Nephron (organoid): ENCODE results near the gene KLHL42.

Source experiments
- H3K27ac Mint-ChIP-seq, 3 experiments: 2 replicates each; pipeline ENCODE4 v1.8.0; 2020; ENCODE audit warnings: mixed read lengths in 3 of 3, mild to moderate bottlenecking in 2 of 3, moderate library complexity in 1 of 3
- H3K27me3 Mint-ChIP-seq: 2 replicates; pipeline ENCODE4 v1.8.0; 2021; ENCODE audit warnings: low read depth, mild to moderate bottlenecking, moderate library complexity, mixed read lengths
- H3K36me3 Mint-ChIP-seq: 2 replicates; pipeline ENCODE4 v1.8.0; 2020; ENCODE audit warnings: low read depth, mixed read lengths
- H3K4me1 Mint-ChIP-seq: 2 replicates; pipeline ENCODE4 v1.8.0; 2020; ENCODE audit warnings: mixed read lengths
- H3K4me3 Mint-ChIP-seq, 3 experiments: 2 replicates each; pipeline ENCODE4 v1.8.0; 2020; ENCODE audit warnings: mild to moderate bottlenecking in 3 of 3, mixed read lengths in 3 of 3, moderate library complexity in 2 of 3
- H3K9me3 Mint-ChIP-seq: 2 replicates; pipeline ENCODE4 v1.8.0; 2020; ENCODE audit warnings: mixed read lengths
- TF ChIP-seq, protein P1 (sequence below), 3 experiments: fragments of 200-600 bp; sonication (generic); IDR thresholded peaks; one replicate each; pipeline ENCODE4 v1.5.0; 2021; ENCODE audit warnings: antibody characterized with exemption in 3 of 3; ENCODE audit not compliant: unreplicated experiment in 3 of 3

Gene KLHL42

DNA sequence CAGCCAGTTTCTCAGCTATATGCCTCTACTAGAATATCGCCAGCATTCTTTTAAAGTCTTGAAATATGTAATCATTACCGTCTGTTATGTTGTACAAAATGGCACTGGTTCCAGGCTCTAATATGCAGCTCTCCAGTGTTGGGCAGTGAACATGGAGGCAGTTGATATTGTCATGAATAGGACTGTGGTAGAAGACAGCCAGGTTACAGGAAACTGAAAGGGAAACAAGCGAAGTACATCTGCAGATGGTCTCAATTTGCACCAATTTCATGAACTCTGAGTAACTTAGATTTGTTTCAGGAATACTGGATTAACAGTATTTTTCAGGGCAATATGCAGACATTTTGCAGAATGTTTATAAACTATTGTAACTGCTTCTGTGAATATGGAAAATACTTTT, 13.4 kb upstream of the KLHL42 start:
- Mint-ChIP-seq H3K27me3 (no peaks in the 10 kb centered on the region), H3K4me3 (no peak overlapping the region), H3K9me3 (no peaks in the 10 kb centered on the region), H3K36me3 (peaks cover 3% of the 10 kb centered on the region), H3K4me1 (no peaks in the 10 kb centered on the region), H3K27ac (no peak overlapping the region)
- TF ChIP-seq, protein P1, sequence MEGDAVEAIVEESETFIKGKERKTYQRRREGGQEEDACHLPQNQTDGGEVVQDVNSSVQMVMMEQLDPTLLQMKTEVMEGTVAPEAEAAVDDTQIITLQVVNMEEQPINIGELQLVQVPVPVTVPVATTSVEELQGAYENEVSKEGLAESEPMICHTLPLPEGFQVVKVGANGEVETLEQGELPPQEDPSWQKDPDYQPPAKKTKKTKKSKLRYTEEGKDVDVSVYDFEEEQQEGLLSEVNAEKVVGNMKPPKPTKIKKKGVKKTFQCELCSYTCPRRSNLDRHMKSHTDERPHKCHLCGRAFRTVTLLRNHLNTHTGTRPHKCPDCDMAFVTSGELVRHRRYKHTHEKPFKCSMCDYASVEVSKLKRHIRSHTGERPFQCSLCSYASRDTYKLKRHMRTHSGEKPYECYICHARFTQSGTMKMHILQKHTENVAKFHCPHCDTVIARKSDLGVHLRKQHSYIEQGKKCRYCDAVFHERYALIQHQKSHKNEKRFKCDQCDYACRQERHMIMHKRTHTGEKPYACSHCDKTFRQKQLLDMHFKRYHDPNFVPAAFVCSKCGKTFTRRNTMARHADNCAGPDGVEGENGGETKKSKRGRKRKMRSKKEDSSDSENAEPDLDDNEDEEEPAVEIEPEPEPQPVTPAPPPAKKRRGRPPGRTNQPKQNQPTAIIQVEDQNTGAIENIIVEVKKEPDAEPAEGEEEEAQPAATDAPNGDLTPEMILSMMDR (IDR thresholded peaks at IDR 0.05; ENCODE audit: unreplicated experiment in 3 of 3): no peak

DNA sequence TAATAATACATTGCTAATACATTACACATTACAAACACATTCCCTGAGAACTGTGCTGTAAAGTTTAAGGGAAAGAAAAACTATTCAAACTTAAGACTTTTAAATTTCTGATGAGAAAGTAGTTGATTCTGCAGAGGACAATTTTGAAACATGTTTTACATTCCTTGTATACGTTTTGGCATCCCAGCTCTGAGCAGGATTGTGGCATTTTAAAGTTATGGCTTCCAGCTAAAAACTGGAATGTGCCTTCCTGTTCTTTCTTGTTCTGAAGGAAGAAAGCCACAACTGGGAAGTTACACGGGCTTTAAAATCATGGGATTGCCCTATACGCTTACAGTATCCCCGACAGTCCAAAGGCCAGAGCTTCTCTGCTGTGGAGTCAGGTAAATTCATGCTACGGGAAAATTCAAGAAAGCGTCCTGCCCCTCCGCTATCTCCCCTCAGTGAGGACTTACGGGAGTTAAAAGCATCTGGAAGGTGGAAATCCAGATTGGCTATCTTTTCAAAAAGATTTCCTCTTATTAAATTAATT, 10.8 kb upstream of the KLHL42 start:
- TF ChIP-seq, protein P1 (IDR thresholded peaks at IDR 0.05; ENCODE audit: unreplicated experiment in 3 of 3): no peak
- H3K36me3 Mint-ChIP-seq: no peaks in the 10 kb centered on the region

DNA sequence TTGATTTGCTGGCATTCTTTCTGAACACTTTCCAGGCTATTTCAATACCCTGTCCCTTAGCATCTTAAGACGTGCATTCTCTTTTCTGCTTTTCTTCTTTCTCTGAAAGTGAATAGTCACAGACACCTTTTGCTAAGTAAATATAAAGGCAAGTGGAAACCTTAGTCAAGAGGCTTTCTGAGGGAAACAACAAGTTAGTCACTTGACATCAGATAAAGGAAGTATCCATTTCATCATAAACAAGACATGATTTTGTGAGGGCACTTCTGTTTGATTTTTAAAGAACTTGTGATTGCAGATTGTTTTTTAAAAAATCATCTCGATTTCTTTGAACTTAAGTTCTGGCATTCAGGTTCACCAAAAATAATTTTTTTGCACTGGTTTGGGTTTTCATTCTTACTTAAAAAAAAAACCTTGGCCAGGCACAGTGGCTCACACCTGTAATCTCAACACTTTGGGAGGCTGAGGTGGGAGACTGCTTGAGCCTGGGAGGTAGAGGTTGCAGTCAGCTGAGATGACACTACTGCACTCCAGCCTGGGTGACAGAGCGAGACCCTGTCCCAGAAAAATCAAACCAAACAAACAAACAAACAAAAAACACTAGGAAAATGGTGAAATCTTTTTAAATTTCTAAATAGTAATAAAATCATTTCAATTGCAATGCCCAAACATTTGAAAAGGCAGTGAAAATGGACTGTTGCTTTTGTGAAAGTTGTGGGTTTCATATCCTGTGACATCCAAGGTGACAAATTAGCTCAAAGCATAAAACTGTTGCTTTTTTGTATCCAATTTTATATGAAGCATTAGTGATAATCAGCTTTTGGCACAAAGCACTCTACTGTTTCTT, 8.3 kb upstream of the KLHL42 start:
- Mint-ChIP-seq H3K36me3 (no peaks in the 10 kb centered on the region), H3K27me3 (no peaks in the 10 kb centered on the region), H3K4me3 (no peak overlapping the region), H3K4me1 (no peaks in the 10 kb centered on the region), H3K27ac (no peak overlapping the region), H3K9me3 (no peaks in the 10 kb centered on the region)
- TF ChIP-seq, protein P1 (IDR thresholded peaks at IDR 0.05; ENCODE audit: unreplicated experiment in 3 of 3): no peak

More for the DNA sequence above, 10.8 kb upstream of the KLHL42 start:
- no peaks in the 10 kb centered on the region for H3K9me3 Mint-ChIP-seq
- H3K27me3 Mint-ChIP-seq: no peaks in the 10 kb centered on the region
- H3K4me3 Mint-ChIP-seq: no peak overlapping the region
- peak overlapping the region; percentile 44 to 83 (median 60) for H3K27ac Mint-ChIP-seq
- H3K4me1 Mint-ChIP-seq: no peaks in the 10 kb centered on the region

DNA sequence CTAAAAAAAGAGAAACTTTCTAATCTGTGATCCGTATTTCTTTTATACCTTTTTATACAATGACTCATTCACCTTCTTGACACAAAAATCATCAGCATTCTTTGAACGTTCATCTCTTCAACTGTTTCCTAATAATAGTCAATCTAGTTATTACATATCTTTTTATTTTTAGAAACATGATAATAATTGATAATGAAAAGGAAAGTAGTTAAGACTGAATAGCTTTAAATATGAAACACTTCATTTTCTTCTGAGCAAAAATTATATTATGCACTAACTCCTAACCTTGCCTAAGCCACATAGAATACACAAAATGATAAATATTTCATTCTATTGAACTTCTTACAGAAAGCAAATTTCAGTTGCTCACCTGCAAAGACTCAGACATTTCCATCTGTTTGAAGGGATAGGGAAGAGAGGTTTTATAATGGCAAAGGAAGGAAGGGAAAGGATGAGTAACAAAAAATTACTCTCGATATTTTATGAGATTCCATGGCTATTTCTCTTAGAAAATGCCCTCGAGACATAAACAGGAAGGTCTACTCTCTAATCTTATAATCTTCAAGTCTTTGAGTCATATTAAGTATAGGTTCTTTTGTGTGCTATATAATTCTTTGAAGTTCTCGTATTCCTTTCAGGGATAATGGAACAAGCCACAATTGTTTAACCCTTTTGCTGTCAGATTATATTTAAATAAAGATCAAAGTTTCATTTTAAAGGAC, 7.5 kb upstream of the KLHL42 start:
- Mint-ChIP-seq H3K36me3 (no peaks in the 10 kb centered on the region), H3K27ac (no peak overlapping the region), H3K4me3 (no peak overlapping the region), H3K9me3 (no peaks in the 10 kb centered on the region), H3K27me3 (no peaks in the 10 kb centered on the region), H3K4me1 (no peaks in the 10 kb centered on the region)
- TF ChIP-seq, protein P1 (IDR thresholded peaks at IDR 0.05; ENCODE audit: unreplicated experiment in 3 of 3): no peak

DNA sequence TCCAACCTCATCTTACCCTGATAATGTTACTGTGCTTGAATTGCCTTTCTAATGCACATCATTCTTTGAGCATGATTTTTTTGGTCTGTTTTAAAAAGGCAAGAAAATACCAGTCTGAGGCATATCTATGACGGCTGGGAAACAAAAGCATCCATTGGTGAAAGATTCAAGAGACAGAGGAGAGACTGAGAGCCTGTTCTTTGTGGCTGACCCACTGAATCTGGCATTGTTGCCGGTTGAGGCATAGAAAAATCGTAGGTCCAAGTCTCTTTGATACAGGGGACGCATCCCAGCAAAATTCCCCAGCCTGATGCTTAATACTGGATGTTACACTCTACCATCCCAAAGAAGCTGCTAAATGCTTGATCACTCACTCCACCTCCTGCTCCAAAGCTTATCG, 2.9 kb upstream of the KLHL42 start:
- Mint-ChIP-seq H3K27ac (peak overlapping the region; percentile 20 to 65 (median 51)), H3K9me3 (no peaks in the 10 kb centered on the region), H3K4me1 (peaks cover 18% of the 10 kb centered on the region), H3K4me3 (peak overlapping the region; percentile 53 to 69 (median 66)), H3K36me3 (peaks cover 5% of the 10 kb centered on the region), H3K27me3 (no peaks in the 10 kb centered on the region)
- TF ChIP-seq, protein P1 (IDR thresholded peaks at IDR 0.05; ENCODE audit: unreplicated experiment in 3 of 3): no peak
